ENCODE measurements around the gene GYS2.

GRCh38 chr12:21516281-21516680 lies 88.4 kb downstream of the GYS2 start:
- TF ChIP-seq EGR1 (IDR thresholded peaks at IDR 0.05; ENCODE audit: low read depth in 2 of 2), result no peak
- TF ChIP-seq, protein P1, sequence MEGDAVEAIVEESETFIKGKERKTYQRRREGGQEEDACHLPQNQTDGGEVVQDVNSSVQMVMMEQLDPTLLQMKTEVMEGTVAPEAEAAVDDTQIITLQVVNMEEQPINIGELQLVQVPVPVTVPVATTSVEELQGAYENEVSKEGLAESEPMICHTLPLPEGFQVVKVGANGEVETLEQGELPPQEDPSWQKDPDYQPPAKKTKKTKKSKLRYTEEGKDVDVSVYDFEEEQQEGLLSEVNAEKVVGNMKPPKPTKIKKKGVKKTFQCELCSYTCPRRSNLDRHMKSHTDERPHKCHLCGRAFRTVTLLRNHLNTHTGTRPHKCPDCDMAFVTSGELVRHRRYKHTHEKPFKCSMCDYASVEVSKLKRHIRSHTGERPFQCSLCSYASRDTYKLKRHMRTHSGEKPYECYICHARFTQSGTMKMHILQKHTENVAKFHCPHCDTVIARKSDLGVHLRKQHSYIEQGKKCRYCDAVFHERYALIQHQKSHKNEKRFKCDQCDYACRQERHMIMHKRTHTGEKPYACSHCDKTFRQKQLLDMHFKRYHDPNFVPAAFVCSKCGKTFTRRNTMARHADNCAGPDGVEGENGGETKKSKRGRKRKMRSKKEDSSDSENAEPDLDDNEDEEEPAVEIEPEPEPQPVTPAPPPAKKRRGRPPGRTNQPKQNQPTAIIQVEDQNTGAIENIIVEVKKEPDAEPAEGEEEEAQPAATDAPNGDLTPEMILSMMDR (IDR thresholded peaks at IDR 0.05; ENCODE audit: low read depth, low read length, missing input control), result no peak
- TF ChIP-seq TAF1 (conservative IDR thresholded peaks at IDR 0.05), result no peak
- TF ChIP-seq SP1 (IDR thresholded peaks at IDR 0.05), result no peak
- TF ChIP-seq REST (IDR thresholded peaks at IDR 0.05), result no peak
- no peak for TF ChIP-seq HNF4A (conservative IDR thresholded peaks at IDR 0.05)
- TF ChIP-seq RAD21 (IDR thresholded peaks at IDR 0.05), result no peak
- no peak for TF ChIP-seq JUND (IDR thresholded peaks at IDR 0.05)
- no peak for TF ChIP-seq YY1 (IDR thresholded peaks at IDR 0.05)
- no peak for TF ChIP-seq RXRA (IDR thresholded peaks at IDR 0.05)
- TF ChIP-seq, protein P2, sequence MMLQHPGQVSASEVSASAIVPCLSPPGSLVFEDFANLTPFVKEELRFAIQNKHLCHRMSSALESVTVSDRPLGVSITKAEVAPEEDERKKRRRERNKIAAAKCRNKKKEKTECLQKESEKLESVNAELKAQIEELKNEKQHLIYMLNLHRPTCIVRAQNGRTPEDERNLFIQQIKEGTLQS (IDR thresholded peaks at IDR 0.05), result no peak
- no peak for TF ChIP-seq NR2F2 (IDR thresholded peaks at IDR 0.05)
- TF ChIP-seq, protein P3, sequence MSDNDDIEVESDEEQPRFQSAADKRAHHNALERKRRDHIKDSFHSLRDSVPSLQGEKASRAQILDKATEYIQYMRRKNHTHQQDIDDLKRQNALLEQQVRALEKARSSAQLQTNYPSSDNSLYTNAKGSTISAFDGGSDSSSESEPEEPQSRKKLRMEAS (IDR thresholded peaks at IDR 0.05), result no peak
- TF ChIP-seq, protein P4, sequence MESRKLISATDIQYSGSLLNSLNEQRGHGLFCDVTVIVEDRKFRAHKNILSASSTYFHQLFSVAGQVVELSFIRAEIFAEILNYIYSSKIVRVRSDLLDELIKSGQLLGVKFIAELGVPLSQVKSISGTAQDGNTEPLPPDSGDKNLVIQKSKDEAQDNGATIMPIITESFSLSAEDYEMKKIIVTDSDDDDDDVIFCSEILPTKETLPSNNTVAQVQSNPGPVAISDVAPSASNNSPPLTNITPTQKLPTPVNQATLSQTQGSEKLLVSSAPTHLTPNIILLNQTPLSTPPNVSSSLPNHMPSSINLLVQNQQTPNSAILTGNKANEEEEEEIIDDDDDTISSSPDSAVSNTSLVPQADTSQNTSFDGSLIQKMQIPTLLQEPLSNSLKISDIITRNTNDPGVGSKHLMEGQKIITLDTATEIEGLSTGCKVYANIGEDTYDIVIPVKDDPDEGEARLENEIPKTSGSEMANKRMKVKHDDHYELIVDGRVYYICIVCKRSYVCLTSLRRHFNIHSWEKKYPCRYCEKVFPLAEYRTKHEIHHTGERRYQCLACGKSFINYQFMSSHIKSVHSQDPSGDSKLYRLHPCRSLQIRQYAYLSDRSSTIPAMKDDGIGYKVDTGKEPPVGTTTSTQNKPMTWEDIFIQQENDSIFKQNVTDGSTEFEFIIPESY (IDR thresholded peaks at IDR 0.05), result no peak

All from liver (tissue), 3 donors.